ENCODE data around the gene SPACA6.

SPACA6 gene

GRCh38 chr19:51704626-51705025 lies 11.5 kb downstream of the SPACA6 start:
- TF ChIP-seq CTCF (conservative IDR thresholded peaks at IDR 0.05; ENCODE audit: control insufficient read depth, insufficient read depth, low read depth, low read length), result no peak
- no peak for DNase-seq (ENCODE audit: low read depth)
- H3K4me3 ChIP-seq (ENCODE audit: control insufficient read depth, low read depth, low read length), result peak overlapping the region; percentile 78

- TF ChIP-seq CTCF (conservative IDR thresholded peaks at IDR 0.05; ENCODE audit: control insufficient read depth, insufficient read depth, low read depth, low read length), result no peak
- no peak overlapping the region for H3K4me3 ChIP-seq (ENCODE audit: control insufficient read depth, low read depth, low read length)
- no peak for DNase-seq (ENCODE audit: low read depth)
These were observed 13.2 kb downstream of the SPACA6 start for GRCh38 chr19:51706296-51706695.

GRCh38 chr19:51706885-51707284 lies 13.8 kb downstream of the SPACA6 start:
- no peak overlapping the region for H3K4me3 ChIP-seq (ENCODE audit: control insufficient read depth, low read depth, low read length)
- no peak for DNase-seq (ENCODE audit: low read depth)
- no peak for TF ChIP-seq CTCF (conservative IDR thresholded peaks at IDR 0.05; ENCODE audit: control insufficient read depth, insufficient read depth, low read depth, low read length)

- TF ChIP-seq CTCF (conservative IDR thresholded peaks at IDR 0.05; ENCODE audit: control insufficient read depth, insufficient read depth, low read depth, low read length), result no peak
- no peak for DNase-seq (ENCODE audit: low read depth)
- no peak overlapping the region for H3K4me3 ChIP-seq (ENCODE audit: control insufficient read depth, low read depth, low read length)
These were observed 15.7 kb downstream of the SPACA6 start for GRCh38 chr19:51708811-51709210.

GRCh38 chr19:51709575-51709974 lies 16.4 kb downstream of the SPACA6 start:
- H3K4me3 ChIP-seq (ENCODE audit: control insufficient read depth, low read depth, low read length), result no peak overlapping the region
- DNase-seq (ENCODE audit: low read depth), result no peak
- no peak for TF ChIP-seq CTCF (conservative IDR thresholded peaks at IDR 0.05; ENCODE audit: control insufficient read depth, insufficient read depth, low read depth, low read length)

GRCh38 chr19:51710163-51710562 lies 17.0 kb downstream of the SPACA6 start:
- H3K4me3 ChIP-seq (ENCODE audit: control insufficient read depth, low read depth, low read length), result no peak overlapping the region
- no peak for TF ChIP-seq CTCF (conservative IDR thresholded peaks at IDR 0.05; ENCODE audit: control insufficient read depth, insufficient read depth, low read depth, low read length)
- DNase-seq (ENCODE audit: low read depth), result no peak

GRCh38 chr19:51711702-51712101 lies 18.6 kb downstream of the SPACA6 start:
- no peak overlapping the region for H3K4me3 ChIP-seq (ENCODE audit: control insufficient read depth, low read depth, low read length)

More at GRCh38 chr19:51711702-51712101, 18.6 kb downstream of the SPACA6 start:
- DNase-seq (ENCODE audit: low read depth), result no peak
- TF ChIP-seq CTCF (conservative IDR thresholded peaks at IDR 0.05; ENCODE audit: control insufficient read depth, insufficient read depth, low read depth, low read length), result no peak
